ENCODE measurements around the gene ZNF407. TPM values are rescaled to one million over a fixed set of nuclear protein-coding genes. Genes with fewer than 3 reads are reported as not detected.

ZNF407 gene
- total RNA-seq, 1 donor from 2014 or later: 13.2 TPM

- Mint-ChIP-seq H3K27me3 (ENCODE audit: low read depth) (no peaks in the 10 kb centered on the region), H3K4me3 (no peak overlapping the region), H3K9me3 (no peaks in the 10 kb centered on the region), H3K4me1 (peaks cover 13% of the 10 kb centered on the region), H3K27ac (ENCODE audit: unreplicated experiment) (no peak overlapping the region), H3K36me3 (ENCODE audit: low read depth) (peaks cover 4% of the 10 kb centered on the region)
- no peak for DNase-seq (ENCODE audit: low read depth, low spot score)
- no peak for TF ChIP-seq CTCF (conservative IDR thresholded peaks at IDR 0.05)
Observed at GRCh38 chr18:75009296-75009695, 411.6 kb downstream of the ZNF407 start.

GRCh38 chr18:75009878-75010277 lies 412.2 kb downstream of the ZNF407 start:
- H3K4me3 Mint-ChIP-seq: no peak overlapping the region

GRCh38 chr18:75010278-75010677 lies 412.6 kb downstream of the ZNF407 start:
- peaks cover 4% of the 10 kb centered on the region for H3K36me3 Mint-ChIP-seq (ENCODE audit: low read depth)
- H3K4me3 Mint-ChIP-seq: no peak overlapping the region
- H3K27ac Mint-ChIP-seq (ENCODE audit: unreplicated experiment): no peak overlapping the region
- H3K9me3 Mint-ChIP-seq: no peaks in the 10 kb centered on the region
- no peaks in the 10 kb centered on the region for H3K27me3 Mint-ChIP-seq (ENCODE audit: low read depth)
- no peak for TF ChIP-seq CTCF (conservative IDR thresholded peaks at IDR 0.05)
- DNase-seq (ENCODE audit: low read depth, low spot score): no peak
- H3K4me1 Mint-ChIP-seq: peaks cover 16% of the 10 kb centered on the region

More at GRCh38 chr18:75009878-75010277, 412.2 kb downstream of the ZNF407 start:
- no peak overlapping the region for H3K27ac Mint-ChIP-seq (ENCODE audit: unreplicated experiment)
- no peaks in the 10 kb centered on the region for H3K9me3 Mint-ChIP-seq
- H3K4me1 Mint-ChIP-seq: peaks cover 16% of the 10 kb centered on the region
- peaks cover 4% of the 10 kb centered on the region for H3K36me3 Mint-ChIP-seq (ENCODE audit: low read depth)
- H3K27me3 Mint-ChIP-seq (ENCODE audit: low read depth): no peaks in the 10 kb centered on the region
- no peak for TF ChIP-seq CTCF (conservative IDR thresholded peaks at IDR 0.05)
- no peak for DNase-seq (ENCODE audit: low read depth, low spot score)

GRCh38 chr18:75010689-75011088 lies 413.0 kb downstream of the ZNF407 start:
- H3K27ac Mint-ChIP-seq (ENCODE audit: unreplicated experiment): no peak overlapping the region
- peaks cover 16% of the 10 kb centered on the region for H3K4me1 Mint-ChIP-seq
- H3K27me3 Mint-ChIP-seq (ENCODE audit: low read depth): no peaks in the 10 kb centered on the region
- H3K9me3 Mint-ChIP-seq: no peaks in the 10 kb centered on the region
- DNase-seq (ENCODE audit: low read depth, low spot score): no peak
- H3K36me3 Mint-ChIP-seq (ENCODE audit: low read depth): peaks cover 4% of the 10 kb centered on the region
- no peak overlapping the region for H3K4me3 Mint-ChIP-seq
- no peak for TF ChIP-seq CTCF (conservative IDR thresholded peaks at IDR 0.05)

GRCh38 chr18:75016025-75016717 lies 418.5 kb downstream of the ZNF407 start:
- H3K27ac Mint-ChIP-seq (ENCODE audit: unreplicated experiment): no peak overlapping the region
- no peaks in the 10 kb centered on the region for H3K9me3 Mint-ChIP-seq
- no peaks in the 10 kb centered on the region for H3K36me3 Mint-ChIP-seq (ENCODE audit: low read depth)
- DNase-seq (ENCODE audit: low read depth, low spot score): no peak
- TF ChIP-seq CTCF (conservative IDR thresholded peaks at IDR 0.05): no peak
- peaks cover 16% of the 10 kb centered on the region for H3K4me1 Mint-ChIP-seq
- H3K27me3 Mint-ChIP-seq (ENCODE audit: low read depth): no peaks in the 10 kb centered on the region
- H3K4me3 Mint-ChIP-seq: no peak overlapping the region

Measured in neural crest cell (in vitro differentiated cells).